HCT116 (cell line): Measurements from ENCODE around the gene ARID5B.

Experiments
- CEBPB ChIP-seq: IDR thresholded peaks from 2 replicates; pipeline ENCODE4 v1.6.1; 2012; ENCODE audit warnings: low read depth
- EZH2 ChIP-seq: fragments of 200-600 bp; sonication (generic); IDR thresholded peaks from 2 replicates; pipeline ENCODE4 v1.6.1; 2017; ENCODE audit warnings: antibody characterized with exemption, mixed run types
- EZH2phosphoT487 ChIP-seq: fragments of 200-600 bp; IDR thresholded peaks from 2 replicates; pipeline ENCODE4 v1.6.1; 2018; ENCODE audit warnings: antibody characterized with exemption, borderline replicate concordance
- JUND ChIP-seq: IDR thresholded peaks from 2 replicates; pipeline ENCODE4 v1.6.1; 2012
- POLR2A ChIP-seq: IDR thresholded peaks from 2 replicates; pipeline ENCODE4 v1.7.0; 2011; ENCODE audit warnings: borderline replicate concordance; ENCODE audit not compliant: insufficient read depth, insufficient read length; ENCODE audit errors: extremely low read depth
- POLR2AphosphoS5 ChIP-seq: IDR thresholded peaks from 2 replicates; pipeline ENCODE4 v1.6.1; 2011; ENCODE audit warnings: mild to moderate bottlenecking, low read depth, low read length, moderate library complexity
- RAD21 ChIP-seq: IDR thresholded peaks from 2 replicates; pipeline ENCODE4 v1.6.1; 2012; ENCODE audit warnings: low read depth, mild to moderate bottlenecking
- YY1 ChIP-seq: IDR thresholded peaks from 2 replicates; pipeline ENCODE4 v1.6.1; 2011; ENCODE audit warnings: low read length, low read depth, moderate library complexity, mild to moderate bottlenecking; ENCODE audit not compliant: insufficient replicate concordance; ENCODE audit errors: extremely low read depth
- ZFX ChIP-seq: fragments of 450-650 bp; IDR thresholded peaks from 2 replicates; pipeline ENCODE4 v1.6.1; 2017
- ZNF274 ChIP-seq: fragments of 200-500 bp; sonication (Bioruptor generic); IDR thresholded peaks from 2 replicates; pipeline ENCODE4 v1.6.1; 2014; ENCODE audit warnings: mild to moderate bottlenecking, low read depth, low read length, inconsistent platforms
- TF ChIP-seq, protein P1 (sequence below), 3 experiments: fragments of 200-600 bp in 1 of 3; sonication (generic) in 1 of 3; IDR thresholded peaks in 2 of 3; conservative IDR thresholded peaks in 1 of 3; 2 replicates each; pipeline ENCODE4 v1.5.1; 2012 to 2017; ENCODE audit warnings: low read depth in 2 of 3, low read length in 2 of 3, antibody characterized with exemption in 1 of 3, borderline replicate concordance in 1 of 3, control low read depth in 1 of 3, mild to moderate bottlenecking in 1 of 3, mixed read lengths in 1 of 3, mixed run types in 1 of 3, moderate library complexity in 1 of 3; ENCODE audit not compliant: insufficient read depth in 1 of 3
- TF ChIP-seq, protein P2 (sequence below): IDR thresholded peaks from 2 replicates; pipeline ENCODE4 v1.6.1; 2012; ENCODE audit warnings: low read depth
- TF ChIP-seq, protein P3 (sequence below): IDR thresholded peaks from 2 replicates; pipeline ENCODE4 v1.6.1; 2012

DNA sequence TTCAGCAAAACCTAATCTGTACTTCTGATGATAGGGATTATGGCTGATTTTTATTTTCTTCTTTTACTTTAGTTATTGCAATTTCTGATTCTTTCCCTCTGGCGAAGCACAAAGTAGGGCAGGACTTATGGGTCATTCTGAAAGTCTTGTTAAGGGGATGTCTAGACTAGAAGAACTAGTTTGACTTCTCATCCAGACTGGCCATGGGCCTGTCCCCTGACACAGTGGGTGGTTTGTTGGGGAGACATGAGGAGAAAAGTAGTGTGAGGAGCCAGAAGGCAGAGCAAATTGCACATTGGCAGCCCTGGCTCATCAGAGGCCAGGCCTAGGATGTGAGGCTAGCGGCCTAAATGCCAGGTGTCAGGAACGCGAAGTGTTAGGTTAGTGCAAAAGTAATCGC lies 214.3 kb downstream of the ARID5B start:
- TF ChIP-seq, protein P1, sequence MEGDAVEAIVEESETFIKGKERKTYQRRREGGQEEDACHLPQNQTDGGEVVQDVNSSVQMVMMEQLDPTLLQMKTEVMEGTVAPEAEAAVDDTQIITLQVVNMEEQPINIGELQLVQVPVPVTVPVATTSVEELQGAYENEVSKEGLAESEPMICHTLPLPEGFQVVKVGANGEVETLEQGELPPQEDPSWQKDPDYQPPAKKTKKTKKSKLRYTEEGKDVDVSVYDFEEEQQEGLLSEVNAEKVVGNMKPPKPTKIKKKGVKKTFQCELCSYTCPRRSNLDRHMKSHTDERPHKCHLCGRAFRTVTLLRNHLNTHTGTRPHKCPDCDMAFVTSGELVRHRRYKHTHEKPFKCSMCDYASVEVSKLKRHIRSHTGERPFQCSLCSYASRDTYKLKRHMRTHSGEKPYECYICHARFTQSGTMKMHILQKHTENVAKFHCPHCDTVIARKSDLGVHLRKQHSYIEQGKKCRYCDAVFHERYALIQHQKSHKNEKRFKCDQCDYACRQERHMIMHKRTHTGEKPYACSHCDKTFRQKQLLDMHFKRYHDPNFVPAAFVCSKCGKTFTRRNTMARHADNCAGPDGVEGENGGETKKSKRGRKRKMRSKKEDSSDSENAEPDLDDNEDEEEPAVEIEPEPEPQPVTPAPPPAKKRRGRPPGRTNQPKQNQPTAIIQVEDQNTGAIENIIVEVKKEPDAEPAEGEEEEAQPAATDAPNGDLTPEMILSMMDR (IDR thresholded peaks at IDR 0.05 in 2 of 3, conservative IDR thresholded peaks at IDR 0.05 in 1 of 3; ENCODE audit: borderline replicate concordance in 1 of 3, insufficient read depth in 1 of 3, low read depth in 2 of 3, low read length in 2 of 3), result no peak
- TF ChIP-seq POLR2AphosphoS5 (no peak), POLR2A (no peak), YY1 (no peak), EZH2phosphoT487 (no peak), ZNF274 (no peak), RAD21 (no peak), CEBPB (no peak), EZH2 (no peak), ZFX (no peak), JUND (no peak)
- TF ChIP-seq, protein P2, sequence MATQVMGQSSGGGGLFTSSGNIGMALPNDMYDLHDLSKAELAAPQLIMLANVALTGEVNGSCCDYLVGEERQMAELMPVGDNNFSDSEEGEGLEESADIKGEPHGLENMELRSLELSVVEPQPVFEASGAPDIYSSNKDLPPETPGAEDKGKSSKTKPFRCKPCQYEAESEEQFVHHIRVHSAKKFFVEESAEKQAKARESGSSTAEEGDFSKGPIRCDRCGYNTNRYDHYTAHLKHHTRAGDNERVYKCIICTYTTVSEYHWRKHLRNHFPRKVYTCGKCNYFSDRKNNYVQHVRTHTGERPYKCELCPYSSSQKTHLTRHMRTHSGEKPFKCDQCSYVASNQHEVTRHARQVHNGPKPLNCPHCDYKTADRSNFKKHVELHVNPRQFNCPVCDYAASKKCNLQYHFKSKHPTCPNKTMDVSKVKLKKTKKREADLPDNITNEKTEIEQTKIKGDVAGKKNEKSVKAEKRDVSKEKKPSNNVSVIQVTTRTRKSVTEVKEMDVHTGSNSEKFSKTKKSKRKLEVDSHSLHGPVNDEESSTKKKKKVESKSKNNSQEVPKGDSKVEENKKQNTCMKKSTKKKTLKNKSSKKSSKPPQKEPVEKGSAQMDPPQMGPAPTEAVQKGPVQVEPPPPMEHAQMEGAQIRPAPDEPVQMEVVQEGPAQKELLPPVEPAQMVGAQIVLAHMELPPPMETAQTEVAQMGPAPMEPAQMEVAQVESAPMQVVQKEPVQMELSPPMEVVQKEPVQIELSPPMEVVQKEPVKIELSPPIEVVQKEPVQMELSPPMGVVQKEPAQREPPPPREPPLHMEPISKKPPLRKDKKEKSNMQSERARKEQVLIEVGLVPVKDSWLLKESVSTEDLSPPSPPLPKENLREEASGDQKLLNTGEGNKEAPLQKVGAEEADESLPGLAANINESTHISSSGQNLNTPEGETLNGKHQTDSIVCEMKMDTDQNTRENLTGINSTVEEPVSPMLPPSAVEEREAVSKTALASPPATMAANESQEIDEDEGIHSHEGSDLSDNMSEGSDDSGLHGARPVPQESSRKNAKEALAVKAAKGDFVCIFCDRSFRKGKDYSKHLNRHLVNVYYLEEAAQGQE, result no peak
- TF ChIP-seq, protein P3, sequence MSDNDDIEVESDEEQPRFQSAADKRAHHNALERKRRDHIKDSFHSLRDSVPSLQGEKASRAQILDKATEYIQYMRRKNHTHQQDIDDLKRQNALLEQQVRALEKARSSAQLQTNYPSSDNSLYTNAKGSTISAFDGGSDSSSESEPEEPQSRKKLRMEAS, result no peak
